SK-N-SH treated with all-trans-retinoic acid at 6 μM for 48 hours (cell line): ENCODE measurements around the gene SYNJ1.

Experiments
- ATAC-seq: fragments of 200-7000 bp; cut with Tn5 transposase; 3 replicates; pipeline ENCODE4 v1.9.1; 2020; ENCODE audit warnings: mild to moderate bottlenecking, moderate library complexity
- ARNTL ChIP-seq: fragments of 450-650 bp; formaldehyde crosslinking; IDR thresholded peaks from 2 replicates; pipeline ENCODE4 v1.5.0; 2020; ENCODE audit warnings: low read depth, mild to moderate bottlenecking, moderate library complexity, borderline replicate concordance
- BACH2 ChIP-seq: fragments of 250-450 bp; sonication (Bioruptor Pico); IDR thresholded peaks from 2 replicates; pipeline ENCODE4 v1.9.0; 2021; ENCODE audit warnings: mild to moderate bottlenecking, borderline replicate concordance
- CREB5 ChIP-seq: fragments of 250-450 bp; sonication (Bioruptor Pico); IDR thresholded peaks from 2 replicates; pipeline ENCODE4 v1.5.1; 2020; ENCODE audit warnings: low read depth, mild to moderate bottlenecking, moderate library complexity
- CSDC2 ChIP-seq: fragments of 250-450 bp; sonication (Bioruptor Pico); IDR thresholded peaks from 2 replicates; pipeline ENCODE4 v1.5.0; 2020; ENCODE audit warnings: mild to moderate bottlenecking, moderate library complexity
- CSRNP3 ChIP-seq: fragments of 250-450 bp; sonication (Bioruptor Pico); IDR thresholded peaks from 2 replicates; pipeline ENCODE4 v1.5.1; 2021; ENCODE audit warnings: mild to moderate bottlenecking, moderate library complexity
- ESRRG ChIP-seq: fragments of 250-450 bp; sonication (Bioruptor Pico); IDR thresholded peaks from 2 replicates; pipeline ENCODE4 v1.6.1; 2021; ENCODE audit warnings: mild to moderate bottlenecking
- GLIS3 ChIP-seq: fragments of 250-450 bp; sonication (Bioruptor Pico); IDR thresholded peaks from 2 replicates; pipeline ENCODE4 v1.5.0; 2020; ENCODE audit warnings: mild to moderate bottlenecking, moderate library complexity
- ISL1 ChIP-seq: fragments of 250-450 bp; sonication (Bioruptor Pico); IDR thresholded peaks from 2 replicates; pipeline ENCODE4 v2.1.2; 2022; ENCODE audit warnings: mild to moderate bottlenecking, moderate library complexity
- OSR1 ChIP-seq: fragments of 250-450 bp; sonication (Bioruptor Pico); IDR thresholded peaks from 2 replicates; pipeline ENCODE4 v1.8.0; 2022; ENCODE audit warnings: moderate library complexity, mild to moderate bottlenecking, inconsistent platforms
- PATZ1 ChIP-seq: fragments of 250-450 bp; sonication (Bioruptor Pico); IDR thresholded peaks from 2 replicates; pipeline ENCODE4 v1.8.0; 2020; ENCODE audit warnings: mild to moderate bottlenecking, moderate library complexity, borderline replicate concordance
- POU6F1 ChIP-seq: fragments of 250-450 bp; sonication (Bioruptor Pico); IDR thresholded peaks from 2 replicates; pipeline ENCODE4 v1.8.0; 2021; ENCODE audit warnings: low read depth, mild to moderate bottlenecking, moderate library complexity, borderline replicate concordance
- PPARA ChIP-seq: fragments of 250-450 bp; sonication (Bioruptor Pico); IDR thresholded peaks from 2 replicates; pipeline ENCODE4 v1.5.0; 2020; ENCODE audit warnings: mild to moderate bottlenecking, borderline replicate concordance
- RARB ChIP-seq: fragments of 250-450 bp; sonication (Bioruptor Pico); IDR thresholded peaks from 2 replicates; pipeline ENCODE4 v1.8.0; 2021; ENCODE audit warnings: mild to moderate bottlenecking, moderate library complexity
- SNAI2 ChIP-seq: fragments of 250-450 bp; sonication (Bioruptor Pico); IDR thresholded peaks from 2 replicates; pipeline ENCODE4 v1.5.0; 2020; ENCODE audit warnings: mild to moderate bottlenecking, moderate library complexity
- TCF4 ChIP-seq: fragments of 250-450 bp; sonication (Bioruptor Pico); IDR thresholded peaks from 2 replicates; pipeline ENCODE4 v1.8.0; 2021; ENCODE audit warnings: mild to moderate bottlenecking, moderate library complexity, borderline replicate concordance
- TOX ChIP-seq: fragments of 250-450 bp; sonication (Bioruptor Pico); IDR thresholded peaks from 2 replicates; pipeline ENCODE4 v1.8.0; 2021; ENCODE audit warnings: mild to moderate bottlenecking, moderate library complexity, borderline replicate concordance
- TSHZ2 ChIP-seq: fragments of 250-450 bp; sonication (Bioruptor Pico); IDR thresholded peaks from 2 replicates; pipeline ENCODE4 v1.5.0; 2020; ENCODE audit warnings: mild to moderate bottlenecking, moderate library complexity
- ZC3H10 ChIP-seq: fragments of 250-450 bp; sonication (Bioruptor Pico); IDR thresholded peaks from 2 replicates; pipeline ENCODE4 v1.5.1; 2021; ENCODE audit warnings: mild to moderate bottlenecking, moderate library complexity
- ZFP3 ChIP-seq: fragments of 250-450 bp; sonication (Bioruptor Pico); IDR thresholded peaks from 2 replicates; pipeline ENCODE4 v1.5.0; 2020; ENCODE audit warnings: mild to moderate bottlenecking, moderate library complexity
- ZFP30 ChIP-seq: fragments of 450-650 bp; formaldehyde crosslinking; IDR thresholded peaks from 2 replicates; pipeline ENCODE4 v1.5.0; 2022; ENCODE audit warnings: mild to moderate bottlenecking, moderate library complexity
- ZNF565 ChIP-seq: fragments of 450-650 bp; formaldehyde crosslinking; conservative IDR thresholded peaks from 2 replicates; pipeline ENCODE4 v1.5.0; 2020; ENCODE audit warnings: low read depth, mild to moderate bottlenecking, moderate library complexity
- ZNF70 ChIP-seq: fragments of 450-650 bp; formaldehyde crosslinking; IDR thresholded peaks from 2 replicates; pipeline ENCODE4 v1.5.0; 2020; ENCODE audit warnings: mild to moderate bottlenecking, moderate library complexity
- ZNF8 ChIP-seq: fragments of 450-650 bp; formaldehyde crosslinking; IDR thresholded peaks from 2 replicates; pipeline ENCODE4 v1.5.0; 2020; ENCODE audit warnings: mild to moderate bottlenecking, moderate library complexity

SYNJ1 gene

GRCh38 chr21:32608851-32609250 lies 119.0 kb downstream of the SYNJ1 start:
- no peak for ATAC-seq
- TF ChIP-seq ZFP3 (CRISPR knock-in tag), result no peak
- TF ChIP-seq SNAI2 (CRISPR knock-in tag), result no peak
- no peak for TF ChIP-seq PPARA (CRISPR knock-in tag)
- no peak for TF ChIP-seq ARNTL (CRISPR knock-in tag)
- no peak for TF ChIP-seq TCF4 (CRISPR knock-in tag)
- TF ChIP-seq OSR1 (CRISPR knock-in tag), result no peak
- no peak for TF ChIP-seq CSRNP3
- TF ChIP-seq RARB (CRISPR knock-in tag), result no peak
- TF ChIP-seq ZC3H10 (CRISPR knock-in tag), result no peak
- no peak for TF ChIP-seq CSDC2 (CRISPR knock-in tag)
- TF ChIP-seq TOX (CRISPR knock-in tag), result no peak
- no peak for TF ChIP-seq ESRRG (CRISPR knock-in tag)
- no peak for TF ChIP-seq BACH2
- TF ChIP-seq GLIS3, result no peak
- TF ChIP-seq PATZ1 (CRISPR knock-in tag), result no peak
- TF ChIP-seq POU6F1 (CRISPR knock-in tag), result no peak

GRCh38 chr21:32605469-32605868 lies 122.3 kb downstream of the SYNJ1 start:
- no peak for ATAC-seq
- TF ChIP-seq CSRNP3 (no peak), PATZ1 (CRISPR knock-in tag) (no peak), ZC3H10 (CRISPR knock-in tag) (no peak), ZNF565 (CRISPR knock-in tag) (no peak), ISL1 (no peak), TOX (CRISPR knock-in tag) (no peak), ZFP3 (CRISPR knock-in tag) (no peak), PPARA (CRISPR knock-in tag) (no peak), SNAI2 (CRISPR knock-in tag) (no peak), TCF4 (CRISPR knock-in tag) (no peak), ZFP30 (CRISPR knock-in tag) (no peak), CSDC2 (CRISPR knock-in tag) (no peak), GLIS3 (no peak)

GRCh38 chr21:32604464-32604863 lies 123.3 kb downstream of the SYNJ1 start:
- ATAC-seq, result no peak
- TF ChIP-seq ESRRG (CRISPR knock-in tag) (no peak), CREB5 (CRISPR knock-in tag) (no peak), ZFP30 (CRISPR knock-in tag) (no peak), TSHZ2 (no peak), ZFP3 (CRISPR knock-in tag) (no peak), ZNF70 (CRISPR knock-in tag) (no peak), PATZ1 (CRISPR knock-in tag) (no peak), TCF4 (CRISPR knock-in tag) (no peak), ZC3H10 (CRISPR knock-in tag) (no peak), ZNF8 (no peak)
